Immature natural killer cell (primary cell): ENCODE data around the gene RPL5. TPM values are rescaled to one million over a fixed set of nuclear protein-coding genes. Genes with fewer than 3 reads are reported as not detected.

Experiments
- DNase-seq, 3 donors: peaks; one replicate each; pipeline ENCODE4 v3.0.0; 2022; ENCODE audit warnings: mixed read lengths in 1 of 3
- H3K27ac Mint-ChIP-seq, 6 donors: one replicate each; pipeline ENCODE4 v1.8.0; 2020; ENCODE audit warnings: mixed read lengths in 6 of 6, mild to moderate bottlenecking in 5 of 6, inconsistent platforms in 4 of 6, moderate library complexity in 3 of 6
- H3K27me3 Mint-ChIP-seq, 3 donors: one replicate each; pipeline ENCODE4 v1.8.0; 2020 to 2021; ENCODE audit warnings: low read depth in 3 of 3, mild to moderate bottlenecking in 3 of 3, mixed read lengths in 3 of 3, moderate library complexity in 3 of 3, inconsistent platforms in 1 of 3
- H3K36me3 Mint-ChIP-seq, 3 donors: one replicate each; pipeline ENCODE4 v1.8.0; 2020; ENCODE audit warnings: mixed read lengths in 3 of 3, inconsistent platforms in 2 of 3, mild to moderate bottlenecking in 2 of 3
- H3K4me1 Mint-ChIP-seq, 2 donors: one replicate each; pipeline ENCODE4 v1.8.0; 2020; ENCODE audit warnings: inconsistent platforms in 2 of 2, mild to moderate bottlenecking in 2 of 2, mixed read lengths in 2 of 2, moderate library complexity in 1 of 2
- H3K4me3 Mint-ChIP-seq, 5 donors: one replicate each; pipeline ENCODE4 v1.8.0; 2020; ENCODE audit warnings: mild to moderate bottlenecking in 5 of 5, mixed read lengths in 5 of 5, inconsistent platforms in 3 of 5, moderate library complexity in 3 of 5
- H3K9me3 Mint-ChIP-seq, 6 donors: one replicate each; pipeline ENCODE4 v1.8.0; 2020; ENCODE audit warnings: mild to moderate bottlenecking in 6 of 6, mixed read lengths in 6 of 6, inconsistent platforms in 4 of 6, moderate library complexity in 3 of 6
- polyA plus RNA-seq, 3 donors: library from polyadenylated mRNA; unstranded; fragments of 300-500 nt; fragmentation: Illumina TruSeq; gene quantifications; one replicate each; pipeline ENCODE4 v1.2.3, GENCODE V29; 2021

The RPL5 gene
- polyA plus RNA-seq, 3 donors from 2014 or later: 1,077 to 1,697 (median 1,102) TPM

DNA sequence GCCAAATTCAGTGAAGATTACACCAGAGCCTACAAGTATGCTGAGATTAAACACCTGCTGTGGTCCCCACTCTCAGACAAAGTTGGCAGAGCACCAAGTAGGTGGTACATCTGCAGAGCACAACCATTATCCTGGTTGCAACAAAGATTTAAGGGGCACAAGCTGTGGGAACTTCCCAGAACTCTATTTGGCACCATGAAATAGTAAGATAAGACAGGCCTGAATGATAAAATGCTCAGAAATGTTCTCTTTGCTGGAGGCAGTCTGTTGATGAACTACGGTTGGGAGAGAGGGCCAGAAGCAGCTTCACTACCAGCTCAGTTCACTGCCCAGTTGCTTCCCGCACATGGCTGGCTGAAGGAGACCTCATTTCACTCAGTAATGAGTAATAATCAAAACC lies 19.9 kb downstream of the RPL5 start:
- peaks cover 13 to 25% of the 10 kb centered on the region in 2 donors for H3K4me1 Mint-ChIP-seq
- no peak for DNase-seq
- H3K9me3 Mint-ChIP-seq: no peaks in the 10 kb centered on the region
- no peak overlapping the region for H3K27ac Mint-ChIP-seq
- peaks cover 0 to 2% (median 0%) of the 10 kb centered on the region in 3 donors for H3K27me3 Mint-ChIP-seq
- H3K4me3 Mint-ChIP-seq: no peak overlapping the region
- H3K36me3 Mint-ChIP-seq: peaks cover 0 to 3% (median 0%) of the 10 kb centered on the region in 3 donors

DNA sequence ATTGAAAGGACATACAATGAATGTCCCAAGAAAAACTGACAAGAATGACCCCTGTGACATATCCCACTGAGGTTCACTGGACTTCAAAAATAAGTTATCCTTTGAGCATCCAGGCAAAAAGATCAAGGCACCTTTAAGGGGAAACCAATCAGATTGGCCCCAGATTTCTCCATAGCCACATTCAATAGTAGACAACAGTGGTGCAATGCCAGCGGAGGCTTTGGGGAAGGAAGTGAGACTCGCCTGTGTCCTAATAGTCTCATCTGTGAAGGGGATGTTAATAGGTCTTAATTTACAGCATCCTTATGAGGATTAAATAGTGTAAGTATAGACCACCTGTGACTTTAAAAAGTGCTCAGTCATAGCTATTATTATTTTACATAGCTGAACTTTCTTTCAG lies 21.5 kb downstream of the RPL5 start:
- peaks cover 0 to 2% (median 0%) of the 10 kb centered on the region in 3 donors for H3K27me3 Mint-ChIP-seq
- no peaks in the 10 kb centered on the region for H3K9me3 Mint-ChIP-seq
- H3K27ac Mint-ChIP-seq: no peak overlapping the region
- peaks cover 9 to 19% of the 10 kb centered on the region in 2 donors for H3K4me1 Mint-ChIP-seq
- no peak for DNase-seq
- peaks cover 0 to 1% (median 0%) of the 10 kb centered on the region in 3 donors for H3K36me3 Mint-ChIP-seq
- no peak overlapping the region for H3K4me3 Mint-ChIP-seq

DNA sequence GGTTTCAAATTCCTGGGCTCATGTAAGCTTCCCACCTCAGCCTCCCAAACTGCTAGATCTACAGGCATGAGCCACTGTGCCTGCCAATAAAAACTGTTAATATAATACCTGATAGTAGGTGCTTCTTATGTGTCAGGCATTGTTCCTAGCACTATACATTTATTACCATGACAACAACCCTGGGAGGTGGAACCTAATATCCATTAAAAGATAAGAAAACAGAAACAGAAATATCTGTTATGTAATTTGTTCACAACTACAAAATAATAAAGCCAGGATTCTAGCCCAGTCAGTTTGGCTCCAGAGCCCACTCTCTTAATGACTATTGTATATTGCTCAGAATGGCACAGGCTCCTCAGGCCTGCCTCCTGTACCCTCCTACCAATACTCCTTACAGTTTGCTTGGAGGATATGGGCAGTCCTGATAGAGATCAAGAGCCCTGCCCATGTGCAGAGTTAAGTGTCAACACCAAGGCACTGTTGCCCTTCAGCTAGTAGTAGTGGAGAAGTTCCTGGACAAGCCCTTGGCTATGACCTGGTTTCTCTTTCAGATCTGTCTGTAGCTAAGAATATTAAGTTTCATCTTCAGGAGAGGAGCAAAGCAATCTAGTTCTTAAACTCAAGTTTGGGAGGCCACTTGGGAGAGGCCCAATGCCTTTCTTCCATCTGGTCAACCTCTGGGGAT lies 22.4 kb downstream of the RPL5 start:
- H3K36me3 Mint-ChIP-seq: no peaks in the 10 kb centered on the region
- H3K27me3 Mint-ChIP-seq: peaks cover 0 to 2% (median 0%) of the 10 kb centered on the region in 3 donors
- H3K27ac Mint-ChIP-seq: peak overlapping the region; percentile 9 to 68 (median 51)
- peak in 1 of 3 donors; percentile 16 for DNase-seq
- no peaks in the 10 kb centered on the region for H3K9me3 Mint-ChIP-seq
- H3K4me1 Mint-ChIP-seq: peaks cover 16 to 27% of the 10 kb centered on the region in 2 donors
- no peak overlapping the region for H3K4me3 Mint-ChIP-seq

DNA sequence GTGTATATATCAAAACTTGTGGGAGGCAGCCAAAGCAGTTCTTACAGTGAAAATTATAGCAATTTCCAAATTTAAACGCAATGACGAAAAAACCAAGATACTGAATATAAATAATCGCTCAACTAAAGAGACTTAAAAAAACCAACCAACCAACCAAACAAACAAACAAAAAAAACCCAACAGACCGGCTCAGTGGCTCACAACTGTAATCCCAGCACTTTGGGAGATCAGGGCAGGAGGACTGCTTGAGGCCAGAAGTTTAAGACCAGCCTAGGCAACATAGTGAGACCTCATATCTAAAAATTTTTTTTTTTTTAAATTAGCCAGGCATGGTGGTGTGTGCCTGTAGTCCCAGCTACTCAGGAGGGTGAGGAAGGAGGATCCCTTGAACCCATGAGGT lies 23.4 kb downstream of the RPL5 start:
- peaks cover 17 to 31% of the 10 kb centered on the region in 2 donors for H3K4me1 Mint-ChIP-seq
- DNase-seq: no peak
- H3K9me3 Mint-ChIP-seq: no peaks in the 10 kb centered on the region
- H3K4me3 Mint-ChIP-seq: no peak overlapping the region
- no peaks in the 10 kb centered on the region for H3K36me3 Mint-ChIP-seq
- peaks cover 0 to 2% (median 0%) of the 10 kb centered on the region in 3 donors for H3K27me3 Mint-ChIP-seq
- no peak overlapping the region for H3K27ac Mint-ChIP-seq

DNA sequence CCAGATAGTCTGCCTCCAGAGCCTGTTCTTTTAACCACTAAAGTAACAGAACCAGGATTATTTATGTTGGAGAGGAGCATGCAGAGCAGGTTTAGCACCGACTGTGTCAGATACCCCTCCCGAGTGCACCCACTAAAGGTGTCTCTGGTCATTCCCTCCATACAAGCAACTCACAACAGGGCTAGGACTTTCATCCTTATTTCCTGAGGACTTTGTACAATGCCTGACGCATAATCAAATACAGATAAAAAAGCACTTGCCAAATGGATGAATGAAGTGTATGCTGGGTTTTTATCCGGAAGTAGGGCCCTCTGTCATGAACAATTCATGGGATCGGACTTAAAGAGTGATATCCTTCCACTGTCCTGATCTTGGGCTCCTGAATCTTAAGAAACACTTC lies 26.0 kb downstream of the RPL5 start:
- Mint-ChIP-seq H3K27me3 (peaks cover 0 to under 1% (median 0%) of the 10 kb centered on the region in 3 donors), H3K27ac (no peak overlapping the region), H3K4me3 (no peak overlapping the region), H3K36me3 (peaks cover 0 to 3% (median 0%) of the 10 kb centered on the region in 3 donors), H3K4me1 (peaks cover 17 to 31% of the 10 kb centered on the region in 2 donors), H3K9me3 (no peaks in the 10 kb centered on the region)
- DNase-seq: no peak

DNA sequence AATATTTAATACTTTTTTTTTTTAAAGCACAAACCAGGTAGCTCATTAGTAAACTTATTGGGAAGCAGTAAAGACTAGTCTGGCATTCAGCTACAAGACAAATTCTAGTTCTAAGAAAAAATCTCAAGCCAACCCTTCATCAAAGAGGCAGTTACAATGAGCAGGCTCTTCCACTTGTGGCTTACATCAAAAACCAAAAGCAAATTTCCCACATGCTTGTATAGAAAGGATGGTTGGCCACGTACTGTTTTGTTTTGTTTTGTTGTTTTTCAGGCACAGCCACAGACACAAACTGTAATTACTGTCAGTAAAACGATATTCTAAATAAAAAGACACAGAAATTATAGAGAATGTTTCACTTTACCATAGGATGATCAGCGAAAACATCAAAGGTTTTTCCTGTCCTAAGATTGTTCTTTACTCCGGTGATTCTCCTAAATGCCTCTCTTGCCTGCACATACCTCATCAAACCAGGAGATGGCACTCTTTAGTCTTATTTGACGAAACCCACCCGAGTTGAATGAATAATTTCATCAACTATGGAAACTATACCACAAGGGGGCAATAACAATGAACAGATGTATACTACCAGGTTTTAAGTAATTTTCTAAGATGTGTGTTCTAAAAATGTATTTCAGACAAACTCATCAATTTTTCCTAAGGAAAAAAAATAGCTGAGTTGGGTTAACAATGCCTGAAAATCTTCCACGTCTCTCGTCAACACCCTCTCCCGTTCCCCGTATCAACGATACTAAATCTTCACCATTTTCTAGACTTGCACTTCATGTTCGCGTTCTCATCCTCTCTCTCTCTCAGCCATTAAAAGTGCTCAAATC lies 26.9 kb downstream of the RPL5 start:
- Mint-ChIP-seq H3K27ac (peak overlapping the region in 5 of 6 donors; percentile 13 to 76 (median 40)), H3K4me3 (peak overlapping the region; percentile 45 to 78 (median 69)), H3K27me3 (no peaks in the 10 kb centered on the region), H3K4me1 (peaks cover 17 to 24% of the 10 kb centered on the region in 2 donors), H3K36me3 (peaks cover 0 to 3% (median 0%) of the 10 kb centered on the region in 3 donors), H3K9me3 (no peaks in the 10 kb centered on the region)
- DNase-seq: peak; percentile 79 to 82 (median 79)

DNA sequence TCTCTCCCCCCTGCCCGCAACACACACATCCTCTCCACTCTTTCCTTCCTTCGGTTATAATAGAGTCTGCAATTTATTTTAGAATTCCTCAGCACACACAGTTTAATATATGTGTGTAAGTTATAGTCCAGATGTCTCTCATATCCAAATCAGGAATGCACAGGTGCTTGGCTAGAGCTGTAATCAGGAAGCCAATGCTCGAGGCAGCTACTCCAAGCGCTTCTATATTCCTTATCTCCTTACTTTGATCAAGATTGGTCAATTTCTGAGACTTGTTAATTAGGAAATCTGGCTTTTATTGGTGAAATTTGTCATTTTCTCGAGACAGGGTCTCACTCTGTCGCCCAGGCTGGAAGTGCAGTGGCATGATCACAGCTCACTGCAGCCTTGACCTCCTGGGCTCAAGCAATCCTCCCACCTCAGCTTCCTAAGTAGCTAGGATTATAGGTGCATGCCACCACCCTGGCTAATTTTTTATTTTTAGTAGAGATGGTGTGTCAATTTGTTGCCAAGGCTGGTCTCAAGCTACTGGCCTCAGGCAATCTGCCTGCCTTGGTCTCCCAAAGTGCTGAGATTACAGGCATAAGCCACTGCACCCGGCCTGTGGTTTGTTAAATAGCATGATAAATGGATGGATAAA lies 27.7 kb downstream of the RPL5 start:
- Mint-ChIP-seq H3K9me3 (no peaks in the 10 kb centered on the region), H3K36me3 (peaks cover 0 to 3% (median 0%) of the 10 kb centered on the region in 3 donors), H3K4me3 (peak overlapping the region; percentile 45 to 78 (median 69)), H3K27ac (peak overlapping the region; percentile 13 to 76 (median 52)), H3K4me1 (peaks cover 11 to 17% of the 10 kb centered on the region in 2 donors), H3K27me3 (no peaks in the 10 kb centered on the region)
- no peak for DNase-seq

DNA sequence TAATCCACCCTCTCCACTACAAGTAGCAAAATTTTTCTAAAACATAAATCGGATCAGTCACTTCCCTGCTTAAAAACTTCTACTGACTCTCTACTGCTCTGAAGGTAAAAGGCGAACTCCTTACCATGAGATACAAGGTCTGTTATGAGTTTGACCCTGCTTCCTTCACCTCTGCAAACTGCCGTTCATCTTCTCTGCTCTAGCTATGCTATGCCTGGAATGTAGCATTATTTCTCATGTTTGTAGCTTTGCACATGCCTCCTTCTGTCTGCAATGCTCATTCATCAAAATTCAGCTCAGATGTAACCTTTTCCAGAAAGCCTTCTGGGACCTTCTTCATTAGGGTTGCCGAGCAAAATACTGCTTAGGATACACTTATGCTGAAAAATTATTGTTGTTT lies 30.8 kb downstream of the RPL5 start:
- Mint-ChIP-seq H3K27ac (peak overlapping the region in 2 of 6 donors; percentile 19 to 61), H3K4me1 (peaks cover 8 to 11% of the 10 kb centered on the region in 2 donors), H3K36me3 (peaks cover 0 to 4% (median 4%) of the 10 kb centered on the region in 3 donors), H3K4me3 (no peak overlapping the region), H3K27me3 (no peaks in the 10 kb centered on the region), H3K9me3 (no peaks in the 10 kb centered on the region)
- DNase-seq: no peak

DNA sequence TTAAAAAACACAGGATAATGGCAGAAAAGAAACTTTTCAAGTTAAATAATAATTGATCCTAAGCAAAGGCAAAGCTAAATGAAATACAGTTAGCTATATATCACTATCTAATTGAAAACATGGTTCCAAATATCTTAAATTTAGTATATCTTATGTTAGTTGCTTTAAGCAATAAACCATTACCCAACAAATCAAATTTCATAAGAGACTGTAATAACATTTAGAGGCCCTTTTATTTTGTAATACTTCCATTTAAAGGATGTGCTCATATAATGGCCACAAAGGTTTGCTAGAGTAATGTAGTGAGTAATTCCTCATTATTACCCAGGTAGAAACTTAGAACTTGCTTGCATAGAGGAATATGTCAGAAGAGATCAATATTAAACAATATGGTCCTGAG lies 32.3 kb downstream of the RPL5 start:
- Mint-ChIP-seq H3K36me3 (peaks cover 0 to 10% (median 4%) of the 10 kb centered on the region in 3 donors), H3K4me3 (no peak overlapping the region), H3K4me1 (peaks cover 2 to 5% of the 10 kb centered on the region in 2 donors), H3K27ac (no peak overlapping the region), H3K27me3 (no peaks in the 10 kb centered on the region), H3K9me3 (no peaks in the 10 kb centered on the region)
- DNase-seq: no peak

DNA sequence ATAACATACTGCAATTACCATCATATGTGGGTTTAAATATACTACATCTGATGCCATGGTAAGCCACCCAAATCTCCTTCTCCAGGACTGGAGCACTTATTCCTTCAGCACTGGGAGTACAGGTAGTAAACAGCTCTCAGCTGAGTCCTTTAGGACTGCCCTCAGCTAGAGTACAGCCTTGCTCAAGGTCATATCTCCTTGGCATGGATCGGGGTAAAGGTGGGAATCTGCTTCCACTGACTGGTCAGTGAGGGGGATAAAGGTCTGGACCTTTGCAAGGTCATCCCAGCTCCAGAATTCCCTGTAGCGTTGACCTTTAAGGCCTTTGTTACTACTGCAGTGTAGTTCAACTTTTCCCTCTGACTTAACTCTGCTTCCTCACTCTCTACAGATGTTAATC lies 38.8 kb downstream of the RPL5 start:
- Mint-ChIP-seq H3K27me3 (peaks cover 0 to 2% (median 0%) of the 10 kb centered on the region in 3 donors), H3K9me3 (no peaks in the 10 kb centered on the region), H3K4me3 (no peak overlapping the region), H3K36me3 (peaks cover 4 to 28% (median 20%) of the 10 kb centered on the region in 3 donors), H3K4me1 (peaks cover 0 to 4% of the 10 kb centered on the region in 2 donors), H3K27ac (peak overlapping the region in 2 of 6 donors; percentile 12 to 58)
- DNase-seq: no peak

DNA sequence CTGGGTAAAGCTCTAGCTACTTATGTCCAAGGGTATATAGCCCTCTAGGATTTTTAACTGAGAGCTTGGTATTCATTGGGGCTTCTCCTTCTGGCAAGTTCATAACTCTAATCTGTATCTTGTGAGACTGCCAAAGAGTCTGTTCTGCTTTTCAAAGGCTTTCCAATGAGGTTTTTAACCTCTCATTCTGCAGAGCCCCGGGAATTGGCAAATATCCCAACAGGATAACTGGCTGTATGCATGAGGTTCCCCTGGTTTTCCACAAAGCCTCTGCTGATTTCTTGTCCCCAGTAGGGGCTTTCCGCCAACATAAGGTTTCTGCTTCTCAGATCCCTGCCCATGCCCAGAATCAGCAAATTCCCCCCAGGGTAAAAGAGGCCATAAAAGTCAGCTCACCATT lies 40.9 kb downstream of the RPL5 start:
- Mint-ChIP-seq H3K27ac (peak overlapping the region in 1 of 6 donors; percentile 12), H3K4me3 (no peak overlapping the region), H3K9me3 (no peaks in the 10 kb centered on the region), H3K36me3 (peaks cover 4 to 24% (median 19%) of the 10 kb centered on the region in 3 donors), H3K27me3 (peaks cover 0 to 2% (median 0%) of the 10 kb centered on the region in 3 donors), H3K4me1 (peaks cover 17 to 18% of the 10 kb centered on the region in 2 donors)
- DNase-seq: no peak

DNA sequence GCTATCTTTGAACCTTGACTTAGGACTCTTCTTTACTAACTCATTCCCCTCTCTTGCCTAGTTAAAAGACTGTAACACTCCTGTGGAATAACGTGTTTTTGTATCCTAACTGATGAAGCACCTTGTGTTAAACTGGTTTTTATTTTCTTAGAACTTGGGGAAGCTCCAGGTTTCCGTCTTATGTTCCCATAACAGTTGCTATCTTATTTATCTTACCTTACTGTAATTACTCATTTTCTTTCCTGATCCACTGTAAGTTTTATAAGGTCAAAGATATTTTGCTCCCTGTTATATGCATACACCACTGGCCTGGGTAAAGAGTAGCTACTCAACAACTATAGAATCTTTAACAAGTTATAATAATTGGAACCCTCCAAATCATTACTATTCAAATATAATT lies 43.1 kb downstream of the RPL5 start:
- Mint-ChIP-seq H3K36me3 (peaks cover 4 to 24% (median 13%) of the 10 kb centered on the region in 3 donors), H3K27ac (peak overlapping the region; percentile 8 to 82 (median 55)), H3K27me3 (peaks cover 0 to 2% (median 0%) of the 10 kb centered on the region in 3 donors), H3K4me3 (no peak overlapping the region), H3K4me1 (peaks cover 35 to 38% of the 10 kb centered on the region in 2 donors), H3K9me3 (no peaks in the 10 kb centered on the region)
- DNase-seq: no peak

DNA sequence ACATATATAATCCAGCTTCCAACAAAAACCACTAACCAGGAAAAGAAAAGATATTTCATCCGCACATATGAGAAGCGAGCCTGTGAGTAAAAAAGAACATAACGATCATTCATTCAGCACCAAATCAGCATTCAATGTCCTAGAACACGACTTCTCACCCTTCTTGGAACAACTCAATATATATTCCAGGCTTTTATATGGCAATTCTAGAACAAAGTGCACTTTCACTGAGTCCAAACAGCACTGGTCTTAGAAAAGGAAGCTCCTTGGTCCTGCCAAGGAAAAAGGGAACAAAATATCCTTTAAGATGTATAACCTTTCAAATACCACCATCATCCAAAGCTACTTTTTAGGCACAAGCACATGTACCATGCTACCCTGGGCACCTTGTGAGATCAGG lies 44.5 kb downstream of the RPL5 start:
- DNase-seq: no peak
- Mint-ChIP-seq H3K4me1 (peaks cover 39 to 41% of the 10 kb centered on the region in 2 donors), H3K27ac (peak overlapping the region; percentile 9 to 97 (median 59)), H3K4me3 (no peak overlapping the region), H3K9me3 (no peaks in the 10 kb centered on the region), H3K27me3 (peaks cover 0 to 3% (median 2%) of the 10 kb centered on the region in 3 donors), H3K36me3 (peaks cover 4 to 24% (median 13%) of the 10 kb centered on the region in 3 donors)
